BE2C (cell line): ENCODE measurements around the gene RAI1.
A peak's percentile ranks its signal among the peaks of the same experiment; 100 is the strongest.

Experiments used
- DNase-seq: peaks from one replicate; pipeline ENCODE4 v3.0.0-alpha.2; 2020
- H3K27me3 ChIP-seq: fragments of 250-450 bp; sonication (Bioruptor Pico); 2 replicates; pipeline ENCODE4 v1.5.1; 2020; ENCODE audit warnings: mild to moderate bottlenecking
- H3K36me3 ChIP-seq: fragments of 250-450 bp; sonication (Bioruptor Pico); 2 replicates; pipeline ENCODE4 v1.5.1; 2020; ENCODE audit warnings: mild to moderate bottlenecking
- H3K4me1 ChIP-seq: fragments of 250-450 bp; sonication (Bioruptor Pico); 2 replicates; pipeline ENCODE4 v1.5.1; 2020
- H3K4me3 ChIP-seq: 2 replicates; pipeline ENCODE4 v1.5.1; 2011; ENCODE audit warnings: low read depth, low read length
- H3K9me3 ChIP-seq: fragments of 250-450 bp; sonication (Bioruptor Pico); 2 replicates; pipeline ENCODE4 v1.5.1; 2020
- TF ChIP-seq, protein P1 (sequence below): IDR thresholded peaks from 2 replicates; pipeline ENCODE4 v1.5.1; 2012; ENCODE audit warnings: mild to moderate bottlenecking, low read depth, low read length

The RAI1 gene

DNA sequence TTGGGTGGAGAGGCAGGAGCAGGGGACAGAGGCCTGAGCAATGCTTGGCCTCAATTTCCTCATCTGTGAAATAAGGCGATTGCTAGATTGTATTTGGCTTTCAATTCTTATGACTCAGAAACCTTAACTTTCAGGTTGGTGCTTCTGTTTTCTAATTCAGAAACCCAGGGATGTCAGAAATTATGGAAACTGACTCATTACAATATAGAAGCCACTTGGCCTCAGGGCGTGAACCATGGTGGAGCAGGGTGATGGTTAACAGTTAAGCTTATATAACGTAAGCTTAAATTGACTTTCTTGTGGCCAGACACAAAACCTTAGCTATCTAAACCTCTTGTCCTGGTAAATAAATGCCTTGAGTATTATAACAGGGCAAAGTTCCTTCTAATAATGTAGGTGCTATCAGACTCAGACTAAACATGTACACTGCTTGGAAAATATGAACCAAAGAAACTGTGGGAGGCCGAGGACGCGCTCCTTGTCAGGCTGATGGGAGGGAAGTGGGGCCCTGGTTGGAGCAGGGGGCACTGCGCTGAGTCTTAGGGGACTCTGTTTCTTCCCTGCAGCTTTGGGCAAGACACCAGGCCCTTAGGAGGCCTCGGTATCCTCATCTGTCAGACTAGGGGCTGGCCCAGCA is 172.7 kb downstream of the RAI1 start:
- Histone ChIP-seq H3K9me3 (no peaks in the 10 kb centered on the region), H3K4me1 (no peaks in the 10 kb centered on the region), H3K27me3 (no peaks in the 10 kb centered on the region), H3K36me3 (no peaks in the 10 kb centered on the region), H3K4me3 (no peak overlapping the region)
- TF ChIP-seq, protein P1, sequence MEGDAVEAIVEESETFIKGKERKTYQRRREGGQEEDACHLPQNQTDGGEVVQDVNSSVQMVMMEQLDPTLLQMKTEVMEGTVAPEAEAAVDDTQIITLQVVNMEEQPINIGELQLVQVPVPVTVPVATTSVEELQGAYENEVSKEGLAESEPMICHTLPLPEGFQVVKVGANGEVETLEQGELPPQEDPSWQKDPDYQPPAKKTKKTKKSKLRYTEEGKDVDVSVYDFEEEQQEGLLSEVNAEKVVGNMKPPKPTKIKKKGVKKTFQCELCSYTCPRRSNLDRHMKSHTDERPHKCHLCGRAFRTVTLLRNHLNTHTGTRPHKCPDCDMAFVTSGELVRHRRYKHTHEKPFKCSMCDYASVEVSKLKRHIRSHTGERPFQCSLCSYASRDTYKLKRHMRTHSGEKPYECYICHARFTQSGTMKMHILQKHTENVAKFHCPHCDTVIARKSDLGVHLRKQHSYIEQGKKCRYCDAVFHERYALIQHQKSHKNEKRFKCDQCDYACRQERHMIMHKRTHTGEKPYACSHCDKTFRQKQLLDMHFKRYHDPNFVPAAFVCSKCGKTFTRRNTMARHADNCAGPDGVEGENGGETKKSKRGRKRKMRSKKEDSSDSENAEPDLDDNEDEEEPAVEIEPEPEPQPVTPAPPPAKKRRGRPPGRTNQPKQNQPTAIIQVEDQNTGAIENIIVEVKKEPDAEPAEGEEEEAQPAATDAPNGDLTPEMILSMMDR = no peak
- no peak for DNase-seq

- TF ChIP-seq, protein P1 = no peak
- H3K4me1 ChIP-seq = no peaks in the 10 kb centered on the region
- H3K4me3 ChIP-seq = no peak overlapping the region
- DNase-seq = no peak
- no peaks in the 10 kb centered on the region for H3K36me3 ChIP-seq
- H3K9me3 ChIP-seq = no peaks in the 10 kb centered on the region
- no peaks in the 10 kb centered on the region for H3K27me3 ChIP-seq
These were observed 174.7 kb downstream of the RAI1 start for GRCh38 chr17:17855976-17856375.

DNA sequence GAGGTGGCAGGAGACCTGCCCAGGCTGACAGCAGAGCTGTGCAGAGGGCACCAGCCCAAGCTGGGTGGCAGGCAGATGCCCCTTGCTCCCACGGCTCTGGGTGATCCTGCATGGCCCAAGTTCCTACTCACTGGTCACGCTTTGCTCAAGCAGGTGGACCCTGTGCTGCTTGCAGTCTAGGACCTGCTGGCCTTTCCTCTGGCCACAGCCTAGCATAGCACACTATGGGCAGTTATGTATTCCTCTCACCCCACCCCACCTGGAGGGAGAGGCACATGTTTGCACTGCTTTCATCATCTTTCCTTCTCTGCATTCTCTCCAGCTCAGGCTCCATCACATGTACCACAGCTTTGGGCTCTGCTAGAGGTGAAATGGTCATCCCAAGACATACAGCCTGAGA is 175.1 kb downstream of the RAI1 start:
- Histone ChIP-seq H3K4me3 (no peak overlapping the region), H3K36me3 (no peaks in the 10 kb centered on the region), H3K4me1 (no peaks in the 10 kb centered on the region), H3K9me3 (no peaks in the 10 kb centered on the region), H3K27me3 (no peaks in the 10 kb centered on the region)
- TF ChIP-seq, protein P1 = no peak
- DNase-seq = no peak

DNA sequence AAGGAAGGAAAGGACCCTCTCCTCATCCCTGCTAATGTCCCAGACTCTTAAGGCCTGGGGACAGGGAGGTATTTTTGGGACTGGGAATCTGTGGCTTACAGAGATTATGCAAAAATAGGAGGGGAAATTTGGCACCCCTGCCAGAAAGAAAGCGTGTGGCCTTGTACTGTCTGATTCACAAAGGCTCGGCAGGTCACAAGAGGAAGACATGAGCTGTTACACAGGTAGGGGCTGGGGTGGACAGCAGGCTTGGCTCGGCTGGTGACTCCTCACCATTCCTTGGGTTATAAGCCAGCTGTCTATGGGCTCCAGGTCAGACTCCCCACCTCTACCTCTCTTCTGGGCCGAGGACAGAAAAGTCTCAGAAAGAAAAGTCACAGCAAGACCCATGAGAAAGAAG is 176.2 kb downstream of the RAI1 start:
- Histone ChIP-seq H3K4me3 (no peak overlapping the region), H3K4me1 (no peaks in the 10 kb centered on the region), H3K27me3 (no peaks in the 10 kb centered on the region), H3K9me3 (no peaks in the 10 kb centered on the region), H3K36me3 (no peaks in the 10 kb centered on the region)
- no peak for DNase-seq
- TF ChIP-seq, protein P1 = no peak

DNA sequence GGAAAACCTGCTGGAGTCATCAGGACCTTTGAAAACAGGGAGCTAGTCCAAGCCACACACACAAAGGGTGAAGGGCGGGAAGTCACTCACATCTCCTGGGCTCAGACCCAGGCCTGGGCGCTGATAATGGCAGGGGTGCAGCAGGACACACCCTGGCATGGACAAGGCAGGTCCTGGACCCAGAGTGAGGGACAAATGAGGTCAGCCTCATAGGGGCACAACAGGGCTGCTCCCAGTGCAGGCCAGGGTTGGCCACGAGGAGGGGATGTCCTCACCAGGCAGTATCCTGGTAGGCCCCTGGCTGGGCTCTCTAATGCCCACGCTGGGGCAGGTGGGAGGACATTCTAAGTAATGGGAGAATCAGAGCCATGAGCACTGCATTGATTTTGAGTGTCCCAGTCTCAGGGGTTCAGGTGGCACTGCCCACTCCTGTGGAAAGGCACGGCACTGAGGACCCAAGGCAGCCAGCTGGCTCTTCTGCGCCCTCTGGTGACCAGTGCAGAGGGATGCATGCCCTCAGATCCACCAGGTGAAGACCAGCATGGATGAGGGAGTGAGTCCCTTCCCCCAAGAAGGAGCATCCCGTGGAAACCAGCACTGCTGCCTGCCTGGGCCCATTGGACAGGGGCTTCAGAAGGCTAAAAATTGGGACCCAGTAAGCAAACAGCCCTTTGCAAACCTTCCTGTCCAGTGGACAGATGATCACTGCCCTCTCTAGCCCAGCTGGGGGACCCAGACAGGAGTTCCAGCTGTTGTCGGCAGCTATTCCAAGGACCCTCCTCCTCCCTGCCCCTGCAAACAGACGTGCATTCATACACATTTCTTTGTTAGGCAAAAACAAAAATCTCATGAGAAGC is 178.9 kb downstream of the RAI1 start:
- TF ChIP-seq, protein P1 = peak; percentile 87
- H3K4me1 ChIP-seq = no peaks in the 10 kb centered on the region
- no peaks in the 10 kb centered on the region for H3K36me3 ChIP-seq
- no peak overlapping the region for H3K4me3 ChIP-seq
- H3K9me3 ChIP-seq = no peaks in the 10 kb centered on the region
- peak; percentile 58 for DNase-seq
- H3K27me3 ChIP-seq = no peaks in the 10 kb centered on the region

GRCh38 chr17:17860766-17861107 is 179.5 kb downstream of the RAI1 start:
- H3K9me3 ChIP-seq = no peaks in the 10 kb centered on the region

More at GRCh38 chr17:17860766-17861107, 179.5 kb downstream of the RAI1 start:
- H3K36me3 ChIP-seq = no peaks in the 10 kb centered on the region
- no peaks in the 10 kb centered on the region for H3K27me3 ChIP-seq
- no peak overlapping the region for H3K4me3 ChIP-seq
- H3K4me1 ChIP-seq = no peaks in the 10 kb centered on the region
- DNase-seq = no peak
- TF ChIP-seq, protein P1 = no peak
